K562 (cell line): ENCODE data around the gene NEURL2. TPM values are rescaled to one million over a fixed set of nuclear protein-coding genes. Genes with fewer than 3 reads are reported as not detected.

Experiments used
- ATAC-seq: fragments of 200-7000 bp; cut with Tn5 transposase; 3 replicates; pipeline ENCODE4 v1.9.1; 2020; ENCODE audit warnings: moderate library complexity
- BruUV-seq: library from RNA; stranded (reverse); fragments of 400-500 nt; replicated peaks from 2 replicates; lab custom pipeline; 2021; lab: Mats Ljungman, UMichigan
- CTCF ChIA-PET: fragments of 300-600 bp; formaldehyde crosslinking; extraction: SDS; loops from one replicate; lab custom pipeline; 2021; ENCODE audit warnings: low intra/inter-chr PET ratio; lab: Yijun Ruan, JAX
- POLR2A ChIA-PET: fragments of 300-600, 350-650 bp; sonication (Branson Sonifier 250); formaldehyde crosslinking; extraction: SDS; loops from one replicate; lab custom pipeline; 2021; ENCODE audit warnings: antibody characterized with exemption, inconsistent platforms; lab: Yijun Ruan, JAX
- DNase-seq, 4 experiments: peaks; one replicate each; pipeline versions ENCODE4 v3.0.0 to v3.0.0-alpha.2; 2011 to 2018; ENCODE audit warnings: low spot score in 3 of 4, mixed read lengths in 3 of 4; ENCODE audit errors: extremely low read depth in 1 of 4
- FAIRE-seq: peaks from 2 replicates; lab custom pipeline; 2011; peaks lifted over from hg19 to GRCh38; lab: Jason Lieb, UNC
- H2AFZ ChIP-seq: 2 replicates; pipeline ENCODE4 v1.6.0; 2011; ENCODE audit warnings: low read depth, low read length, control low read depth, inconsistent platforms
- H3K27ac ChIP-seq: fragments of 200-600 bp; 3 replicates; pipeline ENCODE4 v1.8.0; 2011; ENCODE audit warnings: low read depth, mild to moderate bottlenecking, control low read depth, inconsistent platforms, low read length, moderate library complexity, mixed read lengths; ENCODE audit errors: extremely low read depth
- H3K27me3 ChIP-seq, 2 experiments: fragments of 300-600 bp in 1 of 2; 2 replicates in 1 of 2; 3 replicates in 1 of 2; pipeline versions ENCODE4 v1.6.0 to v1.8.0; 2011; ENCODE audit warnings: inconsistent platforms in 2 of 2, low read length in 2 of 2, mild to moderate bottlenecking in 1 of 2, mixed read lengths in 1 of 2, moderate library complexity in 1 of 2; ENCODE audit not compliant: control insufficient read depth in 2 of 2, insufficient read depth in 2 of 2
- H3K36me3 ChIP-seq: fragments of 300-600 bp; 3 replicates; pipeline ENCODE4 v1.8.0; 2011; ENCODE audit warnings: mild to moderate bottlenecking, low read length, inconsistent platforms; ENCODE audit not compliant: control insufficient read depth, insufficient read depth
- H3K4me1 ChIP-seq, 2 experiments: fragments of 200-600 bp in 1 of 2; replicated peaks in 1 of 2; 2 replicates in 1 of 2; 3 replicates in 1 of 2; pipeline versions ENCODE4 v1.5.1 to v1.8.0; 2011; ENCODE audit warnings: inconsistent platforms in 2 of 2, low read length in 2 of 2, mild to moderate bottlenecking in 1 of 2, mixed read lengths in 1 of 2, moderate library complexity in 1 of 2; ENCODE audit not compliant: control insufficient read depth in 2 of 2, insufficient read depth in 2 of 2
- H3K4me2 ChIP-seq: 2 replicates; pipeline ENCODE4 v1.6.1; 2011; ENCODE audit warnings: low read length, control low read depth, inconsistent platforms, mixed read lengths; ENCODE audit not compliant: insufficient read depth
- H3K4me3 ChIP-seq: fragments of 200-600 bp; sonication (generic), shearing (Covaris generic); 2 replicates; pipeline ENCODE4 v1.5.1; 2016; ENCODE audit warnings: control low read depth, inconsistent platforms
- H3K79me2 ChIP-seq: fragments of 200-600 bp; 3 replicates; pipeline ENCODE4 v1.8.0; 2011; ENCODE audit warnings: low read length, inconsistent platforms; ENCODE audit not compliant: control insufficient read depth, insufficient read depth
- H3K9ac ChIP-seq, 2 experiments: 2 replicates each; pipeline versions ENCODE4 v1.6.0 to v1.6.1; 2011; ENCODE audit warnings: low read depth in 2 of 2, low read length in 2 of 2, control low read depth in 1 of 2, inconsistent platforms in 1 of 2, mild to moderate bottlenecking in 1 of 2, mixed read lengths in 1 of 2; ENCODE audit not compliant: insufficient read depth in 1 of 2
- H3K9me1 ChIP-seq: one replicate; pipeline ENCODE4 v1.6.0; 2011; ENCODE audit warnings: inconsistent platforms, mild to moderate bottlenecking, low read length, moderate library complexity; ENCODE audit not compliant: control insufficient read depth, insufficient read depth
- H3K9me3 ChIP-seq: replicated peaks from 2 replicates; pipeline ENCODE4 v1.5.1; 2011; ENCODE audit warnings: low read depth, low read length, inconsistent platforms; ENCODE audit not compliant: control insufficient read depth, insufficient read depth
- H4K20me1 ChIP-seq: replicated peaks from 2 replicates; pipeline ENCODE4 v1.6.1; 2011; ENCODE audit warnings: low read length, inconsistent platforms, mixed read lengths; ENCODE audit not compliant: control insufficient read depth, insufficient read depth
- EHMT2 ChIP-seq: fragments of 450-650 bp; IDR thresholded peaks from 2 replicates; pipeline ENCODE4 v1.6.1; 2018; ENCODE audit warnings: antibody characterized with exemption
- HCFC1 ChIP-seq: IDR thresholded peaks from 2 replicates; pipeline ENCODE4 v1.6.1; 2012; ENCODE audit warnings: low read depth, low read length, improper control_type of control experiment
- KDM4B ChIP-seq, 2 experiments: fragments of 450-650 bp in 1 of 2; sonication (generic) in 1 of 2; IDR thresholded peaks; 2 replicates each; pipeline ENCODE4 v1.6.1; 2016 to 2017; ENCODE audit warnings: borderline replicate concordance in 2 of 2, antibody characterized with exemption in 1 of 2, low read depth in 1 of 2, mild to moderate bottlenecking in 1 of 2
- MBD2 ChIP-seq: sonication (generic); IDR thresholded peaks from 2 replicates; pipeline ENCODE4 v1.6.1; 2016; ENCODE audit warnings: low read depth, borderline replicate concordance
- NFATC3 ChIP-seq: fragments of 450-650 bp; IDR thresholded peaks from 2 replicates; pipeline ENCODE4 v1.6.1; 2017; ENCODE audit warnings: mild to moderate bottlenecking
- RERE ChIP-seq: sonication (generic); formaldehyde crosslinking; IDR thresholded peaks from 2 replicates; pipeline ENCODE4 v1.8.0; 2023; ENCODE audit warnings: missing genetic modification reagents, mild to moderate bottlenecking, borderline replicate concordance
- ZNF197 ChIP-seq: fragments of 200-800 bp; sonication (Bioruptor generic); IDR thresholded peaks from 2 replicates; pipeline ENCODE4 v1.6.1; 2016; ENCODE audit warnings: low read depth, missing genetic modification characterization, missing compliant biosample characterization
- ZNF668 ChIP-seq: fragments of 250-450 bp; sonication (Bioruptor Pico); IDR thresholded peaks from 2 replicates; pipeline ENCODE4 v1.8.0; 2022; ENCODE audit warnings: mild to moderate bottlenecking, inconsistent platforms
- WGBS: fragments of 100-300 bp; shearing (Covaris generic); methylation state at CpG from one replicate; pipeline ENCODE4 v1.1.6; 2016; ENCODE audit warnings: low coverage, mixed read lengths; ENCODE audit not compliant: insufficient coverage; ENCODE audit errors: missing lambda C conversion rate; 5-methylcytosine and 5-hydroxymethylcytosine counted together
- in situ Hi-C: fragments of 300-500 bp; cut with MboI; formaldehyde crosslinking; loops from 4 replicates; pipeline ENCODE4 v1.15.0; 2018; ENCODE audit warnings: inconsistent platforms, mixed read lengths
- intact Hi-C: fragments of 100-400 bp; cut with micrococcal nuclease; formaldehyde crosslinking; loops from 2 replicates; pipeline ENCODE4 v1.14.2; 2022
- polyA plus RNA-seq, 8 experiments: library from polyadenylated mRNA; depleted of rRNA in 4 of 8; stranded (reverse) in 5 of 8; unstranded in 3 of 8; fragments of >200 nt; fragmentation: Nextera tagmentation in 2 of 8; fragmentation: Illumina TruSeq in 1 of 8; extraction: Ambion mirVana in 2 of 8; extraction: Trizol in 1 of 8; gene quantifications; 2 replicates each; pipeline versions ENCODE4 v1.2.1 to v1.2.3, GENCODE V29; 2011 to 2014; ENCODE audit warnings: inconsistent platforms in 1 of 8, missing spikeins in 1 of 8
- total RNA-seq, 7 experiments: library from RNA; depleted of rRNA in 6 of 7; stranded (reverse); fragments of >200 nt in 6 of 7; fragmentation: Illumina TruSeq in 2 of 7; extraction: Trizol in 2 of 7; gene quantifications; 2 replicates each; pipeline versions ENCODE4 v1.2.1 to v1.2.3, GENCODE V29; 2011 to 2021; ENCODE audit warnings: low replicate concordance in 1 of 7
- TF ChIP-seq, protein P1 (sequence below), 3 experiments: fragments of 200-800 bp in 1 of 3; sonication (Bioruptor generic) in 1 of 3; sonication (generic) in 1 of 3; formaldehyde crosslinking in 1 of 3; IDR thresholded peaks; 2 replicates each; pipeline versions ENCODE4 v1.6.1 to v1.8.0; 2016 to 2022; ENCODE audit warnings: mild to moderate bottlenecking in 2 of 3, missing compliant biosample characterization in 2 of 3, missing genetic modification characterization in 2 of 3, missing genetic modification reagents in 1 of 3
- TF ChIP-seq, protein P2 (sequence below): fragments of 450-650 bp; IDR thresholded peaks from 2 replicates; pipeline ENCODE4 v1.6.1; 2016; ENCODE audit warnings: borderline replicate concordance

NEURL2 gene
- total and polyA plus RNA-seq, 9 of the 15 experiments (the other 6 are each of a cell fraction or from before 2014, with no cell fraction given), result 0.22 to 1.9 (median 0.50) TPM; not detected in 1

GRCh38 chr20:45909817-45910669, 19.0 kb upstream of the NEURL2 start:
- Histone ChIP-seq H3K9me3 (no peaks in the 10 kb centered on the region), H3K4me2 (peak overlapping the region; percentile 83), H3K27me3 (no peaks in the 10 kb centered on the region), H2AFZ (peak overlapping the region; percentile 87), H3K27ac (peak overlapping the region; percentile 85), H3K9ac (peak overlapping the region; percentile 63 to 64), H4K20me1 (no peaks in the 10 kb centered on the region), H3K36me3 (peaks cover 19% of the 10 kb centered on the region; the same call in 2 of the 3 replicates), H3K9me1 (no peaks in the 10 kb centered on the region), H3K4me1 (peaks cover 24 to 45% of the 10 kb centered on the region in 2 experiments), H3K4me3 (peak overlapping the region; percentile 17), H3K79me2 (peaks cover 15% of the 10 kb centered on the region)
- in situ Hi-C loops (no loop called here), intact Hi-C loops (loop anchor here (1.0 kb wide), 1 partner anchor 23 kb away; no protein-coding TSS in a partner anchor)
- POLR2A ChIA-PET, result interaction anchor here (0.6 to 2.6 kb wide), 12 partner anchors 10 to 42 kb away, joined by 3 to 13 read pairs (median 6); partner anchors contain the start of genes CTSA, PCIF1 and ZSWIM1
- DNase-seq, result peak in 3 of 4 experiments; percentile 14 to 71 (median 27)
- FAIRE-seq, result peak; percentile 83
- CTCF ChIA-PET, result no interaction called here
- BruUV-seq, result TSS peak; percentile 57
- peak; percentile 8 for ATAC-seq
- WGBS, result 16% methylated on average over 22 of the region's 22 CpGs
- TF ChIP-seq HCFC1 (no peak), ZNF668 (no peak), NFATC3 (no peak), MBD2 (no peak), EHMT2 (0 out of 2 replicates have a peak, but pooled peaks have one; percentile 26), RERE (no peak), ZNF197 (CRISPR knock-in tag) (no peak), KDM4B (IDR thresholded peaks at IDR 0.05; ENCODE audit: borderline replicate concordance in 2 of 2, low read depth in 1 of 2) (peak in 1 of 2 experiments; percentile 24; a peak in 1 of 4 replicates)
- TF ChIP-seq, protein P1, sequence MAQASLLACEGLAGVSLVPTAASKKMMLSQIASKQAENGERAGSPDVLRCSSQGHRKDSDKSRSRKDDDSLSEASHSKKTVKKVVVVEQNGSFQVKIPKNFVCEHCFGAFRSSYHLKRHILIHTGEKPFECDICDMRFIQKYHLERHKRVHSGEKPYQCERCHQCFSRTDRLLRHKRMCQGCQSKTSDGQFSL (CRISPR knock-in tag; IDR thresholded peaks at IDR 0.05), result no peak; the same call in 1 of the 2 replicates
- TF ChIP-seq, protein P1 (tag; IDR thresholded peaks at IDR 0.05), result no peak
- TF ChIP-seq, protein P2, sequence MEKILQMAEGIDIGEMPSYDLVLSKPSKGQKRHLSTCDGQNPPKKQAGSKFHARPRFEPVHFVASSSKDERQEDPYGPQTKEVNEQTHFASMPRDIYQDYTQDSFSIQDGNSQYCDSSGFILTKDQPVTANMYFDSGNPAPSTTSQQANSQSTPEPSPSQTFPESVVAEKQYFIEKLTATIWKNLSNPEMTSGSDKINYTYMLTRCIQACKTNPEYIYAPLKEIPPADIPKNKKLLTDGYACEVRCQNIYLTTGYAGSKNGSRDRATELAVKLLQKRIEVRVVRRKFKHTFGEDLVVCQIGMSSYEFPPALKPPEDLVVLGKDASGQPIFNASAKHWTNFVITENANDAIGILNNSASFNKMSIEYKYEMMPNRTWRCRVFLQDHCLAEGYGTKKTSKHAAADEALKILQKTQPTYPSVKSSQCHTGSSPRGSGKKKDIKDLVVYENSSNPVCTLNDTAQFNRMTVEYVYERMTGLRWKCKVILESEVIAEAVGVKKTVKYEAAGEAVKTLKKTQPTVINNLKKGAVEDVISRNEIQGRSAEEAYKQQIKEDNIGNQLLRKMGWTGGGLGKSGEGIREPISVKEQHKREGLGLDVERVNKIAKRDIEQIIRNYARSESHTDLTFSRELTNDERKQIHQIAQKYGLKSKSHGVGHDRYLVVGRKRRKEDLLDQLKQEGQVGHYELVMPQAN, result no peak
